Measurements from ENCODE around the gene ST8SIA6. TPM values are rescaled to one million over a fixed set of nuclear protein-coding genes. Genes with fewer than 3 reads are reported as not detected.

The ST8SIA6 gene, protein sequence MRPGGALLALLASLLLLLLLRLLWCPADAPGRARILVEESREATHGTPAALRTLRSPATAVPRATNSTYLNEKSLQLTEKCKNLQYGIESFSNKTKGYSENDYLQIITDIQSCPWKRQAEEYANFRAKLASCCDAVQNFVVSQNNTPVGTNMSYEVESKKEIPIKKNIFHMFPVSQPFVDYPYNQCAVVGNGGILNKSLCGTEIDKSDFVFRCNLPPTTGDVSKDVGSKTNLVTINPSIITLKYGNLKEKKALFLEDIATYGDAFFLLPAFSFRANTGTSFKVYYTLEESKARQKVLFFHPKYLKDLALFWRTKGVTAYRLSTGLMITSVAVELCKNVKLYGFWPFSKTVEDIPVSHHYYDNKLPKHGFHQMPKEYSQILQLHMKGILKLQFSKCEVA
- total RNA-seq (2011; cell fraction: chromatin; rRNA removed; ENCODE audit: low replicate concordance) = 2.7 and 7.6 TPM in 2 replicates
- total RNA-seq (2011; cell fraction: nucleolus; rRNA removed) = 2.2 and 3.4 TPM in 2 replicates
- total RNA-seq (2011; cell fraction: nucleoplasm; rRNA removed) = 5.1 and 5.6 TPM in 2 replicates
- total RNA-seq (2014; rRNA removed) = 3.9 and 5.1 TPM in 2 replicates
- 6.4 and 7.2 TPM in 2 replicates for total RNA-seq (2014; rRNA removed; fragmentation: Illumina TruSeq; extraction: Trizol)
- 4.8 and 6.7 TPM in 2 replicates for total RNA-seq (2015; rRNA removed; fragmentation: Illumina TruSeq; extraction: Trizol)
- total RNA-seq (2021) = 5.0 and 6.6 TPM in 2 replicates
- 4.4 and 6.6 TPM in 2 replicates for polyA plus RNA-seq (2011; rRNA removed)
- polyA plus RNA-seq (2011; cell fraction: cytosol; rRNA removed) = 1.5 and 1.7 TPM in 2 replicates
- 2.2 and 2.9 TPM in 2 replicates for polyA plus RNA-seq (2011; cell fraction: nucleus; rRNA removed)
- polyA plus RNA-seq (2012) = 2.9 and 5.6 TPM in 2 replicates
- 4.1 and 5.2 TPM in 2 replicates for polyA plus RNA-seq (2014; fragmentation: Illumina TruSeq; extraction: Trizol)
- 1 to 10 TPM in 1 of 2 experiments, under 1 TPM in 1; 0.69 to 1.2 TPM for polyA plus RNA-seq (2014; fragmentation: Nextera tagmentation; extraction: Ambion mirVana)
- 3.2 and 3.3 TPM in 2 replicates for polyA plus RNA-seq (2014; rRNA removed)
- 7.8 and 11.2 TPM in 2 replicates for polyA minus RNA-seq (2011; rRNA and poly(A)+ RNA removed)
- 2.1 and 7.0 TPM in 2 replicates for polyA minus RNA-seq (2011; cell fraction: cytosol; rRNA and poly(A)+ RNA removed)
- polyA minus RNA-seq (2011; cell fraction: nucleus; rRNA and poly(A)+ RNA removed) = 1.8 and 2.7 TPM in 2 replicates
- Bru-seq, nascent RNA = percentile 68 among the genes with signal in this experiment
- BruChase-seq, experiment 1, labeled RNA remaining after a 2-hour chase = percentile 71 among the genes with signal in this experiment
- percentile 68 among the genes with signal in this experiment for BruChase-seq, experiment 2, labeled RNA remaining after a 6-hour chase
- long read RNA-seq, experiment 1, partial matches to known transcripts = 1 of 27 reads
- long read RNA-seq, experiment 1, other reads (novel, unspliced or antisense) = 23 of 27 reads
- long read RNA-seq, experiment 2, partial matches to known transcripts = 0 of 13 reads
- long read RNA-seq, experiment 2, other reads (novel, unspliced or antisense) = 13 of 13 reads
- long read RNA-seq, experiment 3, partial matches to known transcripts = 0 of 2 reads
- long read RNA-seq, experiment 3, other reads (novel, unspliced or antisense) = 2 of 2 reads

- ATAC-seq (peak; percentile 49), FAIRE-seq (no peak), DNase-seq (ENCODE audit: extremely low read depth in 1 of 4, low spot score in 3 of 4) (peak; percentile 69 to 77 (median 70))
- intact Hi-C loops (cut with micrococcal nuclease) = loop anchor here (1.0 kb wide), 1 partner anchor 19 kb away; no protein-coding TSS in a partner anchor
- Histone ChIP-seq H3K4me3 (peak within 1 kb of the TSS; percentile 77), H3K27ac (ENCODE audit: extremely low read depth, low read depth, low read length) (peak within 1 kb of the TSS; percentile 91), H3K79me2 (ENCODE audit: control insufficient read depth, insufficient read depth, low read length) (peaks cover 66% of the 10 kb centered on the region), H3K36me3 (ENCODE audit: control insufficient read depth, insufficient read depth, low read length) (peaks cover 22% of the 10 kb centered on the region), H3K9me3 (replicated peaks; ENCODE audit: control insufficient read depth, insufficient read depth, low read depth, low read length) (no peaks in the 10 kb centered on the region), H4K20me1 (replicated peaks; ENCODE audit: control insufficient read depth, insufficient read depth, low read length) (no peaks in the 10 kb centered on the region), H3K4me1 (replicated peaks in 1 of 2; ENCODE audit: control insufficient read depth in 2 of 2, insufficient read depth in 2 of 2, low read length in 2 of 2) (peaks cover 22 to 41% of the 10 kb centered on the region in 2 experiments), H3K9me1 (ENCODE audit: control insufficient read depth, insufficient read depth, low read length) (no peaks in the 10 kb centered on the region), H3K9ac (ENCODE audit: insufficient read depth in 1 of 2, low read depth in 2 of 2, low read length in 2 of 2) (peak within 1 kb of the TSS; percentile 90 to 98), H3K27me3 (ENCODE audit: control insufficient read depth in 2 of 2, insufficient read depth in 2 of 2, low read length in 2 of 2) (no peaks in the 10 kb centered on the region), H3K4me2 (ENCODE audit: insufficient read depth, low read length) (peak within 1 kb of the TSS; percentile 96), H2AFZ (ENCODE audit: low read depth, low read length) (peak within 1 kb of the TSS; percentile 43)
- ChIA-PET POLR2A (interaction anchor here (0.6 to 6.4 kb wide), 20 partner anchors 8 to 366 kb away, joined by 3 to 29 read pairs (median 4); partner anchors contain the start of gene STAM), CTCF (ENCODE audit: low intra/inter-chr PET ratio) (no interaction called here)
- BruUV-seq (replicated peaks) = no TSS peak
- in situ Hi-C loops (cut with MboI) = no loop called here
- WGBS (ENCODE audit: insufficient coverage, low coverage, missing lambda C conversion rate) = 0% methylated on average over 34 of the region's 91 CpGs
- no peak for TF ChIP-seq RBM17 (IDR thresholded peaks at IDR 0.05; ENCODE audit: borderline replicate concordance, low read depth, low read length)
- TF ChIP-seq ZNF217 (CRISPR knock-in tag; IDR thresholded peaks at IDR 0.05) = no peak
- no peak for TF ChIP-seq NCOR1 (IDR thresholded peaks at IDR 0.05)
- TF ChIP-seq ZNF24 (IDR thresholded peaks at IDR 0.05) = 0 out of 2 replicates have a peak, but pooled peaks have one; percentile 15
- TF ChIP-seq ZNF165 (CRISPR knock-in tag; IDR thresholded peaks at IDR 0.05; ENCODE audit: borderline replicate concordance) = no peak
- peak; percentile 5 for TF ChIP-seq TAF9B (IDR thresholded peaks at IDR 0.05; ENCODE audit: partially characterized antibody)
- TF ChIP-seq MAFG (tag; conservative IDR thresholded peaks at IDR 0.05) = no peak
- TF ChIP-seq, protein P1, sequence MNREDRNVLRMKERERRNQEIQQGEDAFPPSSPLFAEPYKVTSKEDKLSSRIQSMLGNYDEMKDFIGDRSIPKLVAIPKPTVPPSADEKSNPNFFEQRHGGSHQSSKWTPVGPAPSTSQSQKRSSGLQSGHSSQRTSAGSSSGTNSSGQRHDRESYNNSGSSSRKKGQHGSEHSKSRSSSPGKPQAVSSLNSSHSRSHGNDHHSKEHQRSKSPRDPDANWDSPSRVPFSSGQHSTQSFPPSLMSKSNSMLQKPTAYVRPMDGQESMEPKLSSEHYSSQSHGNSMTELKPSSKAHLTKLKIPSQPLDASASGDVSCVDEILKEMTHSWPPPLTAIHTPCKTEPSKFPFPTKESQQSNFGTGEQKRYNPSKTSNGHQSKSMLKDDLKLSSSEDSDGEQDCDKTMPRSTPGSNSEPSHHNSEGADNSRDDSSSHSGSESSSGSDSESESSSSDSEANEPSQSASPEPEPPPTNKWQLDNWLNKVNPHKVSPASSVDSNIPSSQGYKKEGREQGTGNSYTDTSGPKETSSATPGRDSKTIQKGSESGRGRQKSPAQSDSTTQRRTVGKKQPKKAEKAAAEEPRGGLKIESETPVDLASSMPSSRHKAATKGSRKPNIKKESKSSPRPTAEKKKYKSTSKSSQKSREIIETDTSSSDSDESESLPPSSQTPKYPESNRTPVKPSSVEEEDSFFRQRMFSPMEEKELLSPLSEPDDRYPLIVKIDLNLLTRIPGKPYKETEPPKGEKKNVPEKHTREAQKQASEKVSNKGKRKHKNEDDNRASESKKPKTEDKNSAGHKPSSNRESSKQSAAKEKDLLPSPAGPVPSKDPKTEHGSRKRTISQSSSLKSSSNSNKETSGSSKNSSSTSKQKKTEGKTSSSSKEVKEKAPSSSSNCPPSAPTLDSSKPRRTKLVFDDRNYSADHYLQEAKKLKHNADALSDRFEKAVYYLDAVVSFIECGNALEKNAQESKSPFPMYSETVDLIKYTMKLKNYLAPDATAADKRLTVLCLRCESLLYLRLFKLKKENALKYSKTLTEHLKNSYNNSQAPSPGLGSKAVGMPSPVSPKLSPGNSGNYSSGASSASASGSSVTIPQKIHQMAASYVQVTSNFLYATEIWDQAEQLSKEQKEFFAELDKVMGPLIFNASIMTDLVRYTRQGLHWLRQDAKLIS (CRISPR knock-in tag; IDR thresholded peaks at IDR 0.05) = peak; percentile 80; the same call in 1 of the 2 replicates
- TF ChIP-seq EHMT2 (IDR thresholded peaks at IDR 0.05) = no peak; the same call in 1 of the 2 replicates
- TF ChIP-seq RBM25 (IDR thresholded peaks at IDR 0.05; ENCODE audit: low read depth, low read length, severe bottlenecking) = no peak
Measured at GRCh38 chr10:17454161-17455014, at the start of gene ST8SIA6. TSS of gene ST8SIA6 (minus strand) at chr10:17454595. CDS start at chr10:17454255, 340 bp downstream.

Measured in K562 (cell line).